ENCODE results near the gene LAMTOR5. TPM values are rescaled to one million over a fixed set of nuclear protein-coding genes. Genes with fewer than 3 reads are reported as not detected.

Gene LAMTOR5
- total RNA-seq, 2 donors from 2014 or later: 111 to 117 TPM

GRCh38 chr1:110394493-110394820 lies 13.0 kb downstream of the LAMTOR5 start:
- ATAC-seq: no peak
- intact Hi-C loops (cut with DNase I, micrococcal nuclease): no loop called here
- DNase-seq: no peak

- ATAC-seq: peak; percentile 94
- intact Hi-C loops (cut with DNase I, micrococcal nuclease): no loop called here
- no peak for DNase-seq
Observed at GRCh38 chr1:110393691-110394492, 13.6 kb downstream of the LAMTOR5 start.

- no peak for DNase-seq
- intact Hi-C loops (cut with DNase I, micrococcal nuclease): no loop called here
- no peak for ATAC-seq
Observed at GRCh38 chr1:110393286-110393685, 14.2 kb downstream of the LAMTOR5 start.

- ATAC-seq (peak; percentile 16), DNase-seq (no peak)
- intact Hi-C loops (cut with DNase I, micrococcal nuclease): no loop called here
Observed at GRCh38 chr1:110390692-110391245, 16.7 kb downstream of the LAMTOR5 start, which contains the start of gene SLC16A4. Gene SLC16A4 (minus strand): TSS chr1:110391026. CDS start chr1:110389323, 1,703 bp downstream.

- intact Hi-C loops (cut with DNase I, micrococcal nuclease): no loop called here
- peak in 1 of 2 donors; percentile 36 for DNase-seq
- no peak for ATAC-seq
Observed at GRCh38 chr1:110390096-110390495, 17.4 kb downstream of the LAMTOR5 start.

- intact Hi-C loops (cut with DNase I, micrococcal nuclease): no loop called here
- no peak for ATAC-seq
- no peak for DNase-seq
Observed at GRCh38 chr1:110387048-110387754, 20.3 kb downstream of the LAMTOR5 start.

GRCh38 chr1:110385369-110385768 lies 22.1 kb downstream of the LAMTOR5 start:
- intact Hi-C loops (cut with DNase I, micrococcal nuclease): no loop called here
- DNase-seq: no peak
- ATAC-seq: no peak

- DNase-seq (peak; percentile 58 to 78), ATAC-seq (peak; percentile 99)
- intact Hi-C loops (cut with DNase I, micrococcal nuclease): no loop called here
Observed at GRCh38 chr1:110384581-110385321, 22.7 kb downstream of the LAMTOR5 start.

GRCh38 chr1:110383251-110383990 lies 24.1 kb downstream of the LAMTOR5 start:
- intact Hi-C loops (cut with DNase I, micrococcal nuclease): no loop called here
- no peak for ATAC-seq
- no peak for DNase-seq

GRCh38 chr1:110380672-110381283 lies 26.7 kb downstream of the LAMTOR5 start:
- DNase-seq (no peak), ATAC-seq (no peak)
- intact Hi-C loops (cut with DNase I, micrococcal nuclease): no loop called here

- DNase-seq (no peak), ATAC-seq (no peak)
- intact Hi-C loops (cut with DNase I, micrococcal nuclease): no loop called here
Observed at GRCh38 chr1:110375490-110375889, 32.0 kb downstream of the LAMTOR5 start.

- intact Hi-C loops (cut with DNase I, micrococcal nuclease): no loop called here
- ATAC-seq (no peak), DNase-seq (no peak)
Observed at GRCh38 chr1:110370827-110371226, 36.7 kb downstream of the LAMTOR5 start.

GRCh38 chr1:110364221-110364620 lies 43.3 kb downstream of the LAMTOR5 start:
- intact Hi-C loops (cut with DNase I, micrococcal nuclease): no loop called here
- no peak for ATAC-seq
- DNase-seq: no peak

GRCh38 chr1:110361856-110362255 lies 45.6 kb downstream of the LAMTOR5 start:
- ATAC-seq: no peak
- no peak for DNase-seq
- intact Hi-C loops (cut with DNase I, micrococcal nuclease): no loop called here

GRCh38 chr1:110360431-110360830 lies 47.1 kb downstream of the LAMTOR5 start:
- no peak for DNase-seq
- no peak for ATAC-seq
- intact Hi-C loops (cut with DNase I, micrococcal nuclease): no loop called here

- ATAC-seq (peak; percentile 91), DNase-seq (no peak)
- intact Hi-C loops (cut with DNase I, micrococcal nuclease): no loop called here
Observed at GRCh38 chr1:110356379-110356778, 51.1 kb downstream of the LAMTOR5 start.

- no peak for DNase-seq
- ATAC-seq: no peak
- intact Hi-C loops (cut with DNase I, micrococcal nuclease): no loop called here
Observed at GRCh38 chr1:110355321-110355720, 52.2 kb downstream of the LAMTOR5 start.
